RWPE2 (cell line): ENCODE results near the gene CD109.

Experiments used
- ATAC-seq: fragments of 200-7000 bp; cut with Tn5 transposase; 3 replicates; pipeline ENCODE4 v1.9.1; 2021; ENCODE audit warnings: low read depth
- DNase-seq: peaks from one replicate; pipeline ENCODE4 v3.0.0-alpha.2; 2020; ENCODE audit warnings: low spot score
- H3K27ac ChIP-seq: fragments of 450-650 bp; 2 replicates; pipeline ENCODE4 v1.5.1; 2017; ENCODE audit warnings: mild to moderate bottlenecking; ENCODE audit not compliant: poor library complexity, severe bottlenecking
- H3K27me3 ChIP-seq: fragments of 250-450 bp; sonication (Bioruptor Pico); 2 replicates; pipeline ENCODE4 v1.5.1; 2021; ENCODE audit warnings: mild to moderate bottlenecking, moderate library complexity; ENCODE audit not compliant: insufficient read depth, poor library complexity, severe bottlenecking
- H3K36me3 ChIP-seq: fragments of 250-450 bp; sonication (Bioruptor Pico); 2 replicates; pipeline ENCODE4 v1.5.1; 2020; ENCODE audit warnings: low read depth, mild to moderate bottlenecking, moderate library complexity
- H3K4me1 ChIP-seq: fragments of 250-450 bp; sonication (Bioruptor Pico); 2 replicates; pipeline ENCODE4 v1.5.1; 2021; ENCODE audit warnings: mild to moderate bottlenecking, moderate library complexity; ENCODE audit not compliant: insufficient read depth, poor library complexity, severe bottlenecking
- H3K4me3 ChIP-seq: fragments of 250-450 bp; sonication (Bioruptor Pico); 2 replicates; pipeline ENCODE4 v1.5.1; 2021; ENCODE audit warnings: mild to moderate bottlenecking, moderate library complexity; ENCODE audit not compliant: severe bottlenecking
- H3K9me3 ChIP-seq: fragments of 250-450 bp; sonication (Bioruptor Pico); 2 replicates; pipeline ENCODE4 v1.5.1; 2021; ENCODE audit warnings: mild to moderate bottlenecking, moderate library complexity; ENCODE audit not compliant: severe bottlenecking
- CTCF ChIP-seq: fragments of 450-650 bp; IDR thresholded peaks from one replicate; pipeline ENCODE4 v1.5.1; 2017; ENCODE audit warnings: mild to moderate bottlenecking, moderate library complexity; ENCODE audit not compliant: poor library complexity, severe bottlenecking

CD109 gene

GRCh38 chr6:73728548-73729205 lies 32.7 kb downstream of the CD109 start:
- peaks cover 4% of the 10 kb centered on the region for H3K4me1 ChIP-seq
- no peak for DNase-seq
- no peak for TF ChIP-seq CTCF
- H3K27ac ChIP-seq: no peak overlapping the region
- H3K9me3 ChIP-seq: no peaks in the 10 kb centered on the region
- no peaks in the 10 kb centered on the region for H3K27me3 ChIP-seq
- no peak for ATAC-seq
- H3K36me3 ChIP-seq: peaks cover 52% of the 10 kb centered on the region
- no peak overlapping the region for H3K4me3 ChIP-seq

- ATAC-seq: no peak
- TF ChIP-seq CTCF: no peak
- Histone ChIP-seq H3K4me1 (no peaks in the 10 kb centered on the region), H3K27me3 (no peaks in the 10 kb centered on the region), H3K27ac (no peak overlapping the region), H3K9me3 (no peaks in the 10 kb centered on the region), H3K36me3 (peaks cover 58% of the 10 kb centered on the region), H3K4me3 (no peak overlapping the region)
- no peak for DNase-seq
These were observed 35.3 kb downstream of the CD109 start for GRCh38 chr6:73731285-73731684.

- no peak for DNase-seq
- peak; percentile 81 for ATAC-seq
- Histone ChIP-seq H3K36me3 (peaks cover 68% of the 10 kb centered on the region), H3K4me1 (no peaks in the 10 kb centered on the region), H3K27ac (no peak overlapping the region), H3K9me3 (no peaks in the 10 kb centered on the region), H3K4me3 (no peak overlapping the region), H3K27me3 (no peaks in the 10 kb centered on the region)
- TF ChIP-seq CTCF: peak; percentile 95
These were observed 37.1 kb downstream of the CD109 start for GRCh38 chr6:73732845-73733675.

GRCh38 chr6:73733791-73734190 lies 37.8 kb downstream of the CD109 start:
- DNase-seq: no peak
- Histone ChIP-seq H3K27me3 (no peaks in the 10 kb centered on the region), H3K9me3 (no peaks in the 10 kb centered on the region), H3K4me1 (no peaks in the 10 kb centered on the region), H3K36me3 (peaks cover 74% of the 10 kb centered on the region), H3K4me3 (no peak overlapping the region), H3K27ac (no peak overlapping the region)
- TF ChIP-seq CTCF: no peak
- ATAC-seq: no peak
